ENCODE results near the gene PMPCB.
"Not testable (repeated sequence)": the region's sequence is repeated elsewhere in the genome, so short reads cannot be mapped to it uniquely, and the experiment has no call there.

The PMPCB gene

GRCh38 chr7:103296901-103297836 lies at the start of gene PMPCB:
Gene PMPCB (plus strand): TSS chr7:103297435. CDS start chr7:103297460, 25 bp downstream.
- DNase-seq (ENCODE audit: low read depth), result peak; percentile 94

- DNase-seq (ENCODE audit: low read depth), result not testable (repeated sequence)
Observed at GRCh38 chr7:103253699-103254506, 43.3 kb upstream of the PMPCB start.

- DNase-seq (ENCODE audit: low read depth), result not testable (repeated sequence)
Observed at GRCh38 chr7:103264054-103264453, 33.2 kb upstream of the PMPCB start.

DNA sequence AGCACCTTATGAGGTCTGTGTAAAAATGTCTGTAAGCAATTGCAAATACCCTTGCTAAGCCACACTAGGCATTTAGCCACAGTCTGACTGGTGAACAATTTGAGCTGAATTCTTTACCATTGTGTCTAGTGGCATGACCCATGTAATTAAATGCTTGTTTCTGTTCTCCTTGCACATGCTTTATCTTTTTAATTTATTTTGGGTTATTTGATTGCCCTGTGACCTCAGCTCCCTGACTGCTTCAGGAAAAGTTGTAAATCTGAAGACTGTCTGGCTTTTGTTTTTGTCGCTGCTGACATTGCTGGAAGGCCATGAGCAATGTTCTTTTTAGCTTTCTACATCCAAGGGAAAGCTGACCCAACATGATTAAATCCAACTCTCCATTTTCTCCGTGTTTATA lies 31.0 kb upstream of the PMPCB start:
- DNase-seq (ENCODE audit: low read depth), result not testable (repeated sequence)

DNA sequence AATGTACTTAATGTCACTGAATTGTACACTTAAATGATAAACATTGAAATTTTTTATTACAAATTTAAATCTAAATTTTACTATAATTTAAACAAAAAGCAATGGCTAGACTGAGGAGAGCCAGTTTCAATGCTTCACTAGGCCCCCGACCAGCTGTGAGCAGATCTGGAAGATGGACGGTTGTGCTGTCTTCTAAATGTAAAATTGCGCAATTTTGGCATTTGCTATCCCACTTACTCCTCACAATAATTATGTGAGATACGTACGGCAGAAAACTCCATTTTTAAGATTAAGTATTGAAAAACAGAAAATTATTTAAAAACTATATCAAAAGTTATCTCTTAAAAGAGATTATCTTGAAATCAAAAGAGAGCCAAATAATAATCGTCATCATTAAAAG lies 23.9 kb upstream of the PMPCB start:
- DNase-seq (ENCODE audit: low read depth), result not testable (repeated sequence)

GRCh38 chr7:103274867-103275266 lies 22.4 kb upstream of the PMPCB start:
- not testable (repeated sequence) for DNase-seq (ENCODE audit: low read depth)

DNA sequence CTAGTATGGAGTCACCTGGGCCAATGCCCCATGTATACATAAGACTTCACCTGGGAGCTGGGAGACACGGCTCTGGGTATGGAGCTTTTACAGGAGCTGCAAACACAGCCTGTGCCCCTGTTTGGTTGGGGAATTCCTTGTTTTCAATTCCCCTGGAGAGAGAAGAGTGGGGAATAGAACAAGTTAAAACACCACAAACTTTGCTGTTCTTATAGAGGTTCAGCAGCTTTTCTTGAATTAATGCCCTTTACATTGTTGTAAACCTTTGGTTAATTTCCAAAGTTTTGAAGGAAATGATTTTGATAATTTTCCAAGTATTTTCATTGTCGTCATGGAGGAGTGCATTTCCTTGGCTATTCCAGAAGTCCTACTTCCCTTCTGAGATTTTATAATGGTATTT lies 19.0 kb upstream of the PMPCB start:
- not testable (repeated sequence) for DNase-seq (ENCODE audit: low read depth)

GRCh38 chr7:103279636-103279962 lies 17.6 kb upstream of the PMPCB start:
- peak; percentile 9 for DNase-seq (ENCODE audit: low read depth)

DNA sequence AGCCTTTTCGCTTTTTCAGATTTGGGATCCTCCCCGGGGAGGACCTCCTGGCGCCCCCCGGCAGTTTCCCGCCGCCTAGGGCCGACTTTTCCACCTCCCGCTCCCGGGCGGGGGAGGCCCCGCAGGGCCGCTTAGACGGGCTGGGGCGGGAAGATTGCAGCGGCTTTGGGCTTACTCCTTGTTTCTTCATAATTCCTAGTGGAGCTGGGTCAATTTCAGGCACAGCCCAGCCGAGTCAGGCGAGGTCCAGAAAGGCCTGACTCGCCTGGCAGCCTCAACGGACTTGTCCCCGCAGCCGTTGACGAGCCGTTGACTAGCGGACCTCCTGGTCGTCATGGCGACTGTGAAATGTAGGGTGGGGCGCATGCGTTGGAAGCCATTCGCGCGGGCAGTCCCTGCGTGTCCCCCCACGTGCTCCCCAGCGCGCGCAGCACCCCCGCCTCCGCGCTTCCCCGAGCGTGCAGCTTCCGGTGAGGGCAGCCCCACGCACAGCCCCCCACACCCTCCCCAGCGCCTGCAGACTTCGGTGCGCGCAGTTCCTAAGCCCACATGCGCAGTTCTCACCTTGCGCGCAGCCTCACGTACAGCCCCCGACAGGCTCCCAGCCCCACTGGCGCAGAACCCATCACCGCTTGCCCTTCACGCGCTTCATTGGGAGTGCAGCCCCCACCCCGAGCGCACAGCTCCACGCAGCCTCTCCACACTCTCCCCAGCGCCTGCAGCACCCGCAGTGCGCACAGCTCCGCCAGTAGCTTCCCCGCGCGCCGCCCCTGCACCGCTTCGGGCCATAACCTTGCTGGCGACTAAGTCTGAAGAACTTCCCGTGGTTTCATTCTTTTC lies 17.1 kb upstream of the PMPCB start:
- DNase-seq (ENCODE audit: low read depth), result peak; percentile 86

- DNase-seq (ENCODE audit: low read depth), result peak; percentile 12
Observed at GRCh38 chr7:103280803-103281155, 16.5 kb upstream of the PMPCB start.

DNA sequence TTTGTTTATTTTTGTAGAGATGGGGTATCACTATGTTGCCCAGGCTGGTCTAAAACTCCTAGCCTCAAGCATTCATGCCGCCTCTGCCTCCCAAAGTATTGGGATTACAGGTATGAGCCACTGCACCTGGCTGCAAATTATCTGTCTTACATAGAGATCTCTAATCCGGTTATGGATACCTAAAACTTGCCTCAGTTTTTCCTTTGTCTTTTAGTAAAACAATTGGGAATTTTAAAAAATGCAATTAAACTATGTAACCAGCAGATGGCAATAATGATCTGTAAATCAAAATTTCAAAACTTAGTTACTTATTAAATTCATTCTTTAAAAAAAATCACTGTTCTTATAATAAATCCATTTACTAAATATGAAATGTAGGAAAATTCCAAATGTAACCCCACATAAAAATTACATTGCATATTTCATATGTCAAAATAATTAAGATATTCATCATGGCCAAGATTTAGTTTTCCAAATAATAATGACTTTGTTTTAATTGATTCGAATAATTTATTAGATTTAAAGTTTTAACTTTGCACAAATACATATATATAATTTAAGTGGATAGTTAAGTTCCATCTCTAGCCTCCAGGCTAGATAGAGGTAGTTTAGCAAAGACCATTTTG lies 14.3 kb upstream of the PMPCB start:
- DNase-seq (ENCODE audit: low read depth), result not testable (repeated sequence)

DNA sequence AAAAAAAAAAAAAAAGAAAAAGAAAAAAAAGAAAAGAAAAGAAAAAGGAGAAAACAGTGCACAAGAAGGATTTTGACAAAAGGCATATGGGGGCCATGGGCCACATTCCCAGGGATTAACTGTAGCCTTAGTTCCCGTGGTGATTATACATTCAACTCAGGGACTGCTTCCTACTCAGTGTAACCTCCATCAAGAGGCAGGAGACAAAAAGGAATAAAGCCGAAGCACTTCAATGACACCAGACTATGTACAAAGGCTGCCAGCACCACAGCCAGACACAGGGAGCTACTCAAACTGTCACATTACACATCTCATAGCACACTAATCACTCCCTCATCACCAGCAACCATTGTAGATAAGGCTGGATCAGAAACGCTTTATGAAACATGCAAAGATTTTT lies 5.1 kb upstream of the PMPCB start:
- no peak for DNase-seq (ENCODE audit: low read depth)

- no peak for DNase-seq (ENCODE audit: low read depth)
Observed at GRCh38 chr7:103293526-103293925, 3.7 kb upstream of the PMPCB start.

GRCh38 chr7:103297837-103298179 lies 573 bp downstream of the PMPCB start:
- DNase-seq (ENCODE audit: low read depth), result no peak

GRCh38 chr7:103299660-103300059 lies 2.4 kb downstream of the PMPCB start:
- DNase-seq (ENCODE audit: low read depth), result no peak

GRCh38 chr7:103301441-103301840 lies 4.2 kb downstream of the PMPCB start:
- DNase-seq (ENCODE audit: low read depth), result no peak

- DNase-seq (ENCODE audit: low read depth), result no peak
Observed at GRCh38 chr7:103307503-103308231, 10.4 kb downstream of the PMPCB start.

GRCh38 chr7:103314852-103315251 lies 17.6 kb downstream of the PMPCB start:
- DNase-seq (ENCODE audit: low read depth), result no peak

- DNase-seq (ENCODE audit: low read depth), result no peak
Observed at GRCh38 chr7:103316380-103316941, 19.2 kb downstream of the PMPCB start.

GRCh38 chr7:103317009-103317408 lies 19.8 kb downstream of the PMPCB start:
- DNase-seq (ENCODE audit: low read depth), result no peak

GRCh38 chr7:103325744-103326143 lies 28.5 kb downstream of the PMPCB start:
- no peak for DNase-seq (ENCODE audit: low read depth)
